ENCODE data around the gene AASDHPPT.

- TF ChIP-seq, protein P1, sequence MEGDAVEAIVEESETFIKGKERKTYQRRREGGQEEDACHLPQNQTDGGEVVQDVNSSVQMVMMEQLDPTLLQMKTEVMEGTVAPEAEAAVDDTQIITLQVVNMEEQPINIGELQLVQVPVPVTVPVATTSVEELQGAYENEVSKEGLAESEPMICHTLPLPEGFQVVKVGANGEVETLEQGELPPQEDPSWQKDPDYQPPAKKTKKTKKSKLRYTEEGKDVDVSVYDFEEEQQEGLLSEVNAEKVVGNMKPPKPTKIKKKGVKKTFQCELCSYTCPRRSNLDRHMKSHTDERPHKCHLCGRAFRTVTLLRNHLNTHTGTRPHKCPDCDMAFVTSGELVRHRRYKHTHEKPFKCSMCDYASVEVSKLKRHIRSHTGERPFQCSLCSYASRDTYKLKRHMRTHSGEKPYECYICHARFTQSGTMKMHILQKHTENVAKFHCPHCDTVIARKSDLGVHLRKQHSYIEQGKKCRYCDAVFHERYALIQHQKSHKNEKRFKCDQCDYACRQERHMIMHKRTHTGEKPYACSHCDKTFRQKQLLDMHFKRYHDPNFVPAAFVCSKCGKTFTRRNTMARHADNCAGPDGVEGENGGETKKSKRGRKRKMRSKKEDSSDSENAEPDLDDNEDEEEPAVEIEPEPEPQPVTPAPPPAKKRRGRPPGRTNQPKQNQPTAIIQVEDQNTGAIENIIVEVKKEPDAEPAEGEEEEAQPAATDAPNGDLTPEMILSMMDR (conservative IDR thresholded peaks at IDR 0.05; ENCODE audit: low read depth, low read length): no peak
- TF ChIP-seq EZH2 (IDR thresholded peaks at IDR 0.05; ENCODE audit: borderline replicate concordance, low read depth, low read length, poor library complexity, severe bottlenecking): no peak
These were observed 51.3 kb downstream of the AASDHPPT start for GRCh38 chr11:106128740-106129139.
